B cell (primary cell): ENCODE measurements around the gene GRM8. TPM values are rescaled to one million over a fixed set of nuclear protein-coding genes. Genes with fewer than 3 reads are reported as not detected.

Source experiments
- ATAC-seq: fragments of 200-7000 bp; cut with Tn5 transposase; one replicate; pipeline ENCODE4 v1.10.0; 2021; ENCODE audit warnings: low read depth, mild to moderate bottlenecking, moderate number of reproducible peaks, moderate library complexity
- CTCF ChIA-PET: fragments of 350-600 bp; sonication (Branson Sonifier 250); formaldehyde crosslinking; loops from one replicate; lab custom pipeline; 2021; ENCODE audit warnings: antibody characterized with exemption, inconsistent platforms; lab: Charles Lee
- POLR2A ChIA-PET: fragments of 350-600 bp; sonication (Branson Sonifier 250); formaldehyde crosslinking; loops from one replicate; lab custom pipeline; 2021; ENCODE audit warnings: antibody characterized with exemption; lab: Charles Lee
- DNase-seq: peaks from one replicate; pipeline ENCODE4 v3.0.0; 2013
- H2AFZ ChIP-seq: 2 replicates; pipeline ENCODE4 v1.6.1; 2012; ENCODE audit warnings: mild to moderate bottlenecking, low read depth, low read length; ENCODE audit not compliant: insufficient read depth, poor library complexity, severe bottlenecking
- H3K27ac ChIP-seq, 2 donors: 1 replicate in 1 of 2; 2 replicates in 1 of 2; pipeline ENCODE4 v1.5.1; 2012 to 2013; ENCODE audit warnings: low read length in 2 of 2, mild to moderate bottlenecking in 2 of 2, moderate library complexity in 1 of 2
- H3K27me3 ChIP-seq, 4 experiments: fragments of 200-600 bp in 1 of 4; sonication (generic) in 1 of 4; replicated peaks in 1 of 4; 1 replicate in 2 of 4; 2 replicates in 2 of 4; pipeline versions ENCODE4 v1.6.1 to v1.7.0; 2013 to 2016; ENCODE audit warnings: low read length in 3 of 4, mild to moderate bottlenecking in 2 of 4, mixed read lengths in 1 of 4, moderate library complexity in 1 of 4; ENCODE audit not compliant: insufficient read depth in 4 of 4, control insufficient read depth in 3 of 4; ENCODE audit errors: control extremely low read depth in 1 of 4
- H3K36me3 ChIP-seq, 2 experiments: replicated peaks in 1 of 2; 1 replicate in 1 of 2; 2 replicates in 1 of 2; pipeline versions ENCODE4 v1.6.1 to v1.7.1; 2013; ENCODE audit warnings: low read length in 1 of 2; ENCODE audit not compliant: insufficient read depth in 2 of 2, control insufficient read depth in 1 of 2; ENCODE audit errors: control extremely low read depth in 1 of 2, extremely low read depth in 1 of 2
- H3K4me1 ChIP-seq, 2 donors: fragments of 200-600 bp in 1 of 2; sonication (generic) in 1 of 2; 1 replicate in 1 of 2; 2 replicates in 1 of 2; pipeline versions ENCODE4 v1.5.1 to v1.6.1; 2013 to 2017; ENCODE audit warnings: low read length in 2 of 2; ENCODE audit not compliant: control insufficient read depth in 2 of 2, insufficient read depth in 2 of 2
- H3K4me2 ChIP-seq: replicated peaks from 2 replicates; pipeline ENCODE3; 2012; ENCODE audit warnings: mild to moderate bottlenecking, low read depth, low read length; ENCODE audit not compliant: poor library complexity, severe bottlenecking
- H3K4me3 ChIP-seq, 5 experiments: fragments of 200-600 bp in 1 of 5; sonication (generic) in 1 of 5; 1 replicate in 3 of 5; 2 replicates in 2 of 5; pipeline versions ENCODE4 v1.5.1 to v1.7.0; 2011 to 2016; ENCODE audit warnings: low read length in 4 of 5, mild to moderate bottlenecking in 4 of 5, low read depth in 2 of 5, control low read depth in 1 of 5, moderate library complexity in 1 of 5; ENCODE audit not compliant: insufficient read depth in 1 of 5; ENCODE audit errors: control extremely low read depth in 1 of 5, extremely low read depth in 1 of 5
- H3K79me2 ChIP-seq: fragments of 200-600 bp; sonication (generic); one replicate; pipeline ENCODE4 v1.6.0; 2016; ENCODE audit warnings: low read length; ENCODE audit not compliant: control insufficient read depth, insufficient read depth
- H3K9ac ChIP-seq: fragments of 200-600 bp; sonication (generic); 2 replicates; pipeline ENCODE4 v1.6.1; 2017; ENCODE audit warnings: mild to moderate bottlenecking, low read length, moderate library complexity
- H3K9me3 ChIP-seq, 3 donors: one replicate each; pipeline versions ENCODE4 v1.6.1 to v1.7.1; 2013; ENCODE audit warnings: low read length in 2 of 3; ENCODE audit not compliant: control insufficient read depth in 2 of 3, insufficient read depth in 1 of 3; ENCODE audit errors: control extremely low read depth in 1 of 3
- H4K20me1 ChIP-seq: 2 replicates; pipeline ENCODE4 v1.6.0; 2012; ENCODE audit warnings: mild to moderate bottlenecking, low read length; ENCODE audit not compliant: insufficient read depth, control insufficient read depth, poor library complexity, severe bottlenecking
- H3K27ac Mint-ChIP-seq: one replicate; pipeline ENCODE4 v1.8.0; 2021; ENCODE audit warnings: mixed read lengths
- H3K27me3 Mint-ChIP-seq: one replicate; pipeline ENCODE4 v1.8.0; 2021; ENCODE audit warnings: mixed read lengths
- H3K4me1 Mint-ChIP-seq: one replicate; pipeline ENCODE4 v1.8.0; 2021; ENCODE audit warnings: mixed read lengths
- H3K4me3 Mint-ChIP-seq: one replicate; pipeline ENCODE4 v1.8.0; 2021; ENCODE audit warnings: mixed read lengths
- H3K9me3 Mint-ChIP-seq: one replicate; pipeline ENCODE4 v1.8.0; 2022; ENCODE audit warnings: mixed read lengths; ENCODE audit not compliant: insufficient read depth
- CTCF ChIP-seq: fragments of 200-600 bp; IDR thresholded peaks from one replicate; pipeline ENCODE4 v1.8.0; 2022; ENCODE audit warnings: antibody characterized with exemption, mild to moderate bottlenecking
- EZH2 ChIP-seq: IDR thresholded peaks from 2 replicates; pipeline ENCODE4 v1.6.1; 2012; ENCODE audit warnings: borderline replicate concordance, low read depth, mild to moderate bottlenecking, moderate library complexity, low read length; ENCODE audit not compliant: insufficient read depth, poor library complexity, severe bottlenecking
- WGBS: methylation state at CpG from one replicate; pipeline ENCODE4 v1.1.5; 2013; ENCODE audit warnings: missing lambda C conversion rate; ENCODE audit not compliant: insufficient coverage; 5-methylcytosine and 5-hydroxymethylcytosine counted together
- intact Hi-C: fragments of 100-400 bp; cut with micrococcal nuclease; formaldehyde crosslinking; loops from one replicate; pipeline ENCODE4 v1.10.0; 2022
- polyA plus RNA-seq: library from polyadenylated mRNA; depleted of rRNA; stranded (reverse); fragments of >200 nt; gene quantifications from 2 replicates; pipeline ENCODE4 v1.2.3, GENCODE V29; 2012
- total RNA-seq, 2 donors: library from RNA; stranded (reverse); fragments of 120-200 nt in 1 of 2; gene quantifications; 1 replicate in 1 of 2; 2 replicates in 1 of 2; pipeline versions ENCODE4 v1.2.3 to v1.2.4, GENCODE V29; 2013 to 2022

The GRM8 gene
- total and polyA plus RNA-seq, 2 donors (not counting 1 experiment from before 2014, with no cell fraction given): not detected

- H3K4me1 ChIP-seq: no peaks in the 10 kb centered on the region
- no peaks in the 10 kb centered on the region for H3K36me3 ChIP-seq
- no peak overlapping the region for H3K4me3 ChIP-seq
- no peak overlapping the region for H3K4me3 Mint-ChIP-seq
- no peaks in the 10 kb centered on the region for H3K27me3 Mint-ChIP-seq
- DNase-seq: no peak
- no peak for ATAC-seq
- no peak for TF ChIP-seq CTCF
- no peak for TF ChIP-seq EZH2
- H3K27me3 ChIP-seq: no peaks in the 10 kb centered on the region
- no peaks in the 10 kb centered on the region for H3K4me1 Mint-ChIP-seq
- no peak overlapping the region for H2AFZ ChIP-seq
- no peaks in the 10 kb centered on the region for H3K9me3 ChIP-seq
- no peaks in the 10 kb centered on the region for H3K9me3 Mint-ChIP-seq
- no CpG with 5 or more reads among the region's 2 CpGs for WGBS
- no peak overlapping the region for H3K4me2 ChIP-seq
- H3K27ac Mint-ChIP-seq: no peak overlapping the region
- ChIA-PET CTCF (no interaction called here), POLR2A (no interaction called here)
- no peaks in the 10 kb centered on the region for H3K79me2 ChIP-seq
- H4K20me1 ChIP-seq: no peaks in the 10 kb centered on the region
- H3K9ac ChIP-seq: no peak overlapping the region
- H3K27ac ChIP-seq: no peak overlapping the region
- intact Hi-C loops: no loop called here
These were observed 133.2 kb downstream of the GRM8 start for GRCh38 chr7:127119517-127119916.

GRCh38 chr7:127114742-127115265 lies 137.9 kb downstream of the GRM8 start:
- no peaks in the 10 kb centered on the region for H3K36me3 ChIP-seq
- no peak overlapping the region for H3K4me2 ChIP-seq
- intact Hi-C loops: no loop called here
- no peaks in the 10 kb centered on the region for H3K9me3 ChIP-seq
- DNase-seq: no peak
- no peak for TF ChIP-seq CTCF
- H3K4me1 Mint-ChIP-seq: no peaks in the 10 kb centered on the region
- H3K4me1 ChIP-seq: no peaks in the 10 kb centered on the region
- no peak for ATAC-seq
- no peak overlapping the region for H3K9ac ChIP-seq
- H3K27me3 ChIP-seq: no peaks in the 10 kb centered on the region
- ChIA-PET POLR2A (no interaction called here), CTCF (no interaction called here)
- H3K27ac ChIP-seq: no peak overlapping the region
- no peaks in the 10 kb centered on the region for H3K9me3 Mint-ChIP-seq
- 48% methylated on average over 3 of the region's 3 CpGs for WGBS
- H3K27ac Mint-ChIP-seq: no peak overlapping the region
- H2AFZ ChIP-seq: no peak overlapping the region
- no peaks in the 10 kb centered on the region for H4K20me1 ChIP-seq
- no peak overlapping the region for H3K4me3 ChIP-seq
- peaks cover 3% of the 10 kb centered on the region for H3K27me3 Mint-ChIP-seq
- H3K79me2 ChIP-seq: no peaks in the 10 kb centered on the region
- no peak overlapping the region for H3K4me3 Mint-ChIP-seq
